LHCN-M2 (cell line): ENCODE measurements around the gene ZBTB24. TPM values are rescaled to one million over a fixed set of nuclear protein-coding genes. Genes with fewer than 3 reads are reported as not detected.

Experiments used
- DNase-seq: peaks from one replicate; pipeline ENCODE4 v3.0.0-alpha.2; 2012; ENCODE audit warnings: low read depth
- total RNA-seq: library from RNA; depleted of rRNA; stranded (reverse); fragments of >200 nt; gene quantifications from 2 replicates; pipeline ENCODE4 v1.2.3, GENCODE V29; 2014; rRNA removed

ZBTB24 gene
- total RNA-seq, 1 experiment from 2014 or later: 11.0 TPM

- no peak for DNase-seq
Observed at GRCh38 chr6:109420751-109421150, 62.3 kb downstream of the ZBTB24 start.

GRCh38 chr6:109417646-109418045 is 65.4 kb downstream of the ZBTB24 start:
- DNase-seq: no peak

Other genes starting within 250 kb of the ZBTB24 start
- 255 and 329 TPM in 2 replicates for gene CD164, start 100.8 kb downstream of the ZBTB24 start, total RNA-seq
- gene PPIL6, start 42.6 kb downstream of the ZBTB24 start, total RNA-seq: 0.32 and 1.6 TPM in 2 replicates
- gene SMPD2, start 42.5 kb downstream of the ZBTB24 start, total RNA-seq: 6.5 and 9.2 TPM in 2 replicates
- 147 and 151 TPM in 2 replicates for gene MICAL1, start 27.4 kb downstream of the ZBTB24 start, total RNA-seq
- 1.2 and 1.9 TPM in 2 replicates for gene AK9, start 208.0 kb upstream of the ZBTB24 start, total RNA-seq
- gene FIG4, start 208.1 kb upstream of the ZBTB24 start, total RNA-seq: 8.7 and 15.7 TPM in 2 replicates